Tibial nerve (tissue), 4 donors: ENCODE measurements around the gene MAML2.

Source experiments
- EP300 ChIP-seq, 2 donors: sonication (generic); formaldehyde crosslinking; IDR thresholded peaks; one replicate each; pipeline ENCODE4 v1.6.1; 2017; ENCODE audit warnings: antibody characterized with exemption in 2 of 2, mild to moderate bottlenecking in 1 of 2
- POLR2A ChIP-seq, 2 donors: fragments of 450-650 bp; IDR thresholded peaks; one replicate each; pipeline ENCODE4 v1.6.1; 2017; ENCODE audit warnings: antibody characterized with exemption in 2 of 2, mild to moderate bottlenecking in 2 of 2, moderate library complexity in 2 of 2
- TF ChIP-seq, protein P1 (sequence below), 5 experiments: fragments of 200-600 bp in 3 of 5; fragments of 450-650 bp in 2 of 5; sonication (generic) in 3 of 5; IDR thresholded peaks; one replicate each; pipeline ENCODE4 v1.5.1; 2016 to 2019; ENCODE audit warnings: antibody characterized with exemption in 5 of 5, mild to moderate bottlenecking in 3 of 5, moderate library complexity in 2 of 5

DNA sequence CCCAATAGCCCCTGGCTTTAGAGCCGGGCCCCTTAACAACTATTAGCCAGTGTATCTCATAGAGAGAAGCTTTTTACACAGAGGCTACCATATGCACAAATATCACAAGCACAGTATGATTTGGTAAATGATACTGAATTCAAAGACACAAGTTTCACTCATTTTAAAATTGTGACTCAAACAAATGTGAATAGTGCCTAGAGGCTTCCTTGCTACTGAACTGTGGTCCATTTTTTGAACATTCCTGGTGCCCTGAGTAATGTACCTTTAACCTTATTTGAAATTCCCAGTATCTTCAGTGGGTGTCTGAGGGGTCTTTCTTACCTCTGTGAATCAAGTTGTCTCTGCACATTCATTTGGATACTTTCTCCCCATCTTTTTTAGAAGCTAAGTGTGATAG is 156.2 kb downstream of the MAML2 start:
- TF ChIP-seq, protein P1, sequence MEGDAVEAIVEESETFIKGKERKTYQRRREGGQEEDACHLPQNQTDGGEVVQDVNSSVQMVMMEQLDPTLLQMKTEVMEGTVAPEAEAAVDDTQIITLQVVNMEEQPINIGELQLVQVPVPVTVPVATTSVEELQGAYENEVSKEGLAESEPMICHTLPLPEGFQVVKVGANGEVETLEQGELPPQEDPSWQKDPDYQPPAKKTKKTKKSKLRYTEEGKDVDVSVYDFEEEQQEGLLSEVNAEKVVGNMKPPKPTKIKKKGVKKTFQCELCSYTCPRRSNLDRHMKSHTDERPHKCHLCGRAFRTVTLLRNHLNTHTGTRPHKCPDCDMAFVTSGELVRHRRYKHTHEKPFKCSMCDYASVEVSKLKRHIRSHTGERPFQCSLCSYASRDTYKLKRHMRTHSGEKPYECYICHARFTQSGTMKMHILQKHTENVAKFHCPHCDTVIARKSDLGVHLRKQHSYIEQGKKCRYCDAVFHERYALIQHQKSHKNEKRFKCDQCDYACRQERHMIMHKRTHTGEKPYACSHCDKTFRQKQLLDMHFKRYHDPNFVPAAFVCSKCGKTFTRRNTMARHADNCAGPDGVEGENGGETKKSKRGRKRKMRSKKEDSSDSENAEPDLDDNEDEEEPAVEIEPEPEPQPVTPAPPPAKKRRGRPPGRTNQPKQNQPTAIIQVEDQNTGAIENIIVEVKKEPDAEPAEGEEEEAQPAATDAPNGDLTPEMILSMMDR (IDR thresholded peaks at IDR 0.05), result no peak
- TF ChIP-seq POLR2A (IDR thresholded peaks at IDR 0.05) (no peak), EP300 (IDR thresholded peaks at IDR 0.05) (no peak)
